ENCODE data around the gene ACHE.

GRCh38 chr7:100929808-100930174 lies 34.1 kb upstream of the ACHE start:
- TF ChIP-seq POLR2A (IDR thresholded peaks at IDR 0.05) (no peak), CTCF (IDR thresholded peaks at IDR 0.05) (no peak), EP300 (IDR thresholded peaks at IDR 0.05) (no peak), POLR2AphosphoS5 (IDR thresholded peaks at IDR 0.05) (no peak)

All from upper lobe of left lung (tissue), 4 donors.